Trophoblast cell (in vitro differentiated cells and primary cell): Measurements from ENCODE around the gene MFGE8.
A peak's percentile ranks its signal among the peaks of the same experiment; 100 is the strongest.

Experiments used
- DNase-seq, 2 donors: peaks; one replicate each; pipeline ENCODE4 v3.0.0-alpha.2; 2016
- H2AFZ ChIP-seq: 2 replicates; pipeline ENCODE4 v1.6.1; 2013; ENCODE audit warnings: low read length, moderate library complexity, mild to moderate bottlenecking; ENCODE audit not compliant: insufficient read depth, poor library complexity
- H2AK5ac ChIP-seq: 2 replicates; pipeline ENCODE4 v1.6.1; 2013; ENCODE audit warnings: mild to moderate bottlenecking, low read length
- H2BK120ac ChIP-seq: 2 replicates; pipeline ENCODE4 v1.6.1; 2013; ENCODE audit warnings: low read length, mild to moderate bottlenecking, moderate library complexity; ENCODE audit not compliant: insufficient read depth, poor library complexity
- H2BK12ac ChIP-seq: 2 replicates; pipeline ENCODE4 v1.6.1; 2013; ENCODE audit warnings: mild to moderate bottlenecking, low read length, moderate library complexity
- H2BK5ac ChIP-seq: 2 replicates; pipeline ENCODE4 v1.6.1; 2013; ENCODE audit warnings: low read length, low read depth, moderate library complexity, mild to moderate bottlenecking; ENCODE audit not compliant: poor library complexity
- H3K14ac ChIP-seq: 2 replicates; pipeline ENCODE4 v1.6.1; 2013; ENCODE audit warnings: mild to moderate bottlenecking, low read length
- H3K18ac ChIP-seq: 2 replicates; pipeline ENCODE4 v1.6.1; 2013; ENCODE audit warnings: mild to moderate bottlenecking, low read length
- H3K23ac ChIP-seq: 2 replicates; pipeline ENCODE4 v1.6.1; 2013; ENCODE audit warnings: low read length
- H3K27ac ChIP-seq: 2 replicates; pipeline ENCODE4 v1.5.1; 2013; ENCODE audit warnings: low read depth, mild to moderate bottlenecking, inconsistent platforms, low read length, moderate library complexity
- H3K27me3 ChIP-seq: 2 replicates; pipeline ENCODE4 v1.6.1; 2013; ENCODE audit warnings: inconsistent platforms, mild to moderate bottlenecking, low read length, moderate library complexity; ENCODE audit not compliant: insufficient read depth
- H3K36me3 ChIP-seq, 2 experiments: 1 replicate in 1 of 2; 2 replicates in 1 of 2; pipeline ENCODE4 v1.6.1; 2013; ENCODE audit warnings: low read length in 2 of 2, mild to moderate bottlenecking in 2 of 2, moderate library complexity in 1 of 2; ENCODE audit not compliant: insufficient read depth in 2 of 2, control insufficient read depth in 1 of 2
- H3K4ac ChIP-seq: 2 replicates; pipeline ENCODE4 v1.6.1; 2013; ENCODE audit warnings: low read depth, mild to moderate bottlenecking, low read length, moderate library complexity
- H3K4me1 ChIP-seq, 2 experiments: 1 replicate in 1 of 2; 2 replicates in 1 of 2; pipeline ENCODE4 v1.6.1; 2013; ENCODE audit warnings: low read length in 2 of 2, mild to moderate bottlenecking in 2 of 2, moderate library complexity in 1 of 2; ENCODE audit not compliant: insufficient read depth in 2 of 2, control insufficient read depth in 1 of 2
- H3K4me2 ChIP-seq: 2 replicates; pipeline ENCODE4 v1.6.1; 2013; ENCODE audit warnings: inconsistent platforms, mild to moderate bottlenecking, low read length, moderate library complexity
- H3K4me3 ChIP-seq: 2 replicates; pipeline ENCODE4 v1.5.1; 2013; ENCODE audit warnings: mild to moderate bottlenecking, low read depth, low read length, inconsistent platforms
- H3K79me1 ChIP-seq: one replicate; pipeline ENCODE4 v1.6.1; 2013; ENCODE audit warnings: low read length
- H3K79me2 ChIP-seq: 2 replicates; pipeline ENCODE4 v1.6.1; 2013; ENCODE audit warnings: low read length, mild to moderate bottlenecking; ENCODE audit not compliant: control insufficient read depth, insufficient read depth, poor library complexity
- H3K9ac ChIP-seq: 2 replicates; pipeline ENCODE4 v1.6.1; 2013; ENCODE audit warnings: mild to moderate bottlenecking, low read length
- H3K9me3 ChIP-seq: 2 replicates; pipeline ENCODE4 v1.6.1; 2013; ENCODE audit warnings: low read depth, mild to moderate bottlenecking, control low read depth, inconsistent platforms, low read length; ENCODE audit not compliant: insufficient read depth
- H4K12ac ChIP-seq: 2 replicates; pipeline ENCODE4 v1.6.1; 2013; ENCODE audit warnings: low read depth, mild to moderate bottlenecking, low read length, moderate library complexity
- H4K8ac ChIP-seq: 2 replicates; pipeline ENCODE4 v1.6.1; 2013; ENCODE audit warnings: low read depth, mild to moderate bottlenecking, low read length, moderate library complexity
- H4K91ac ChIP-seq: one replicate; pipeline ENCODE4 v1.6.1; 2013; ENCODE audit warnings: low read depth, mild to moderate bottlenecking, low read length, moderate library complexity
- WGBS: extraction: QIAGEN DNeasy Blood & Tissue Kit; methylation state at CpG from one replicate; pipeline ENCODE4 v1.1.7; 2013; ENCODE audit warnings: missing lambda C conversion rate; ENCODE audit not compliant: insufficient read length, insufficient coverage; ENCODE audit errors: extremely low coverage; 5-methylcytosine and 5-hydroxymethylcytosine counted together

MFGE8 gene

GRCh38 chr15:88917760-88918159 is 4.6 kb upstream of the MFGE8 start:
- H3K4me2 ChIP-seq = no peak overlapping the region
- H3K4me3 ChIP-seq = no peak overlapping the region
- no peaks in the 10 kb centered on the region for H3K36me3 ChIP-seq
- H2BK5ac ChIP-seq = no peak overlapping the region
- no peak overlapping the region for H3K23ac ChIP-seq
- H2BK12ac ChIP-seq = no peak overlapping the region
- no peak overlapping the region for H3K14ac ChIP-seq
- no peak overlapping the region for H4K8ac ChIP-seq
- DNase-seq = no peak
- H4K91ac ChIP-seq = no peak overlapping the region
- no peak overlapping the region for H2AK5ac ChIP-seq
- no peak overlapping the region for H3K18ac ChIP-seq
- H3K4ac ChIP-seq = no peak overlapping the region
- no peak overlapping the region for H3K27ac ChIP-seq
- no peaks in the 10 kb centered on the region for H3K4me1 ChIP-seq
- no peak overlapping the region for H2BK120ac ChIP-seq
- no peaks in the 10 kb centered on the region for H3K9me3 ChIP-seq
- H3K9ac ChIP-seq = no peak overlapping the region
- no peak overlapping the region for H2AFZ ChIP-seq
- H4K12ac ChIP-seq = no peak overlapping the region
- H3K79me2 ChIP-seq = peaks cover 2% of the 10 kb centered on the region
- H3K79me1 ChIP-seq = peaks cover 5% of the 10 kb centered on the region
- WGBS = no CpG with 5 or more reads among the region's 5 CpGs
- no peaks in the 10 kb centered on the region for H3K27me3 ChIP-seq

GRCh38 chr15:88915354-88915753 is 2.2 kb upstream of the MFGE8 start:
- Histone ChIP-seq H3K9ac (no peak overlapping the region), H3K79me1 (peaks cover 13% of the 10 kb centered on the region), H3K23ac (no peak overlapping the region), H2AFZ (no peak overlapping the region), H2BK120ac (no peak overlapping the region), H2AK5ac (no peak overlapping the region), H3K4me1 (peaks cover 4 to 7% of the 10 kb centered on the region in 2 experiments), H4K8ac (no peak overlapping the region), H3K4me3 (no peak overlapping the region), H2BK5ac (no peak overlapping the region), H2BK12ac (no peak overlapping the region), H4K12ac (no peak overlapping the region), H3K27me3 (no peaks in the 10 kb centered on the region), H3K4me2 (no peak overlapping the region), H3K14ac (no peak overlapping the region), H3K18ac (no peak overlapping the region), H3K9me3 (no peaks in the 10 kb centered on the region), H3K79me2 (peaks cover 14% of the 10 kb centered on the region), H3K27ac (no peak overlapping the region), H3K4ac (no peak overlapping the region), H4K91ac (no peak overlapping the region), H3K36me3 (peaks cover 6 to 8% of the 10 kb centered on the region in 2 experiments)
- no CpG with 5 or more reads among the region's 10 CpGs for WGBS
- DNase-seq = no peak

- Histone ChIP-seq H2BK12ac (no peak overlapping the region), H2BK5ac (no peak overlapping the region), H3K9ac (no peak overlapping the region), H3K79me1 (peaks cover 13% of the 10 kb centered on the region), H4K8ac (no peak overlapping the region), H3K4me2 (peak overlapping the region; percentile 65), H4K91ac (no peak overlapping the region), H3K79me2 (peaks cover 15% of the 10 kb centered on the region), H3K4me3 (no peak overlapping the region), H3K27me3 (no peaks in the 10 kb centered on the region), H3K23ac (no peak overlapping the region), H2AFZ (no peak overlapping the region), H3K4me1 (peaks cover 18 to 23% of the 10 kb centered on the region in 2 experiments), H4K12ac (no peak overlapping the region), H3K18ac (no peak overlapping the region), H3K4ac (no peak overlapping the region), H2BK120ac (no peak overlapping the region), H3K36me3 (peaks cover 22 to 23% of the 10 kb centered on the region in 2 experiments), H3K14ac (no peak overlapping the region), H2AK5ac (no peak overlapping the region), H3K27ac (no peak overlapping the region), H3K9me3 (no peaks in the 10 kb centered on the region)
- no peak for DNase-seq
- WGBS = no CpG with 5 or more reads among the region's 4 CpGs
Measured at GRCh38 chr15:88913850-88914169, 631 bp upstream of the MFGE8 start.

- H4K8ac ChIP-seq = peak overlapping the region; percentile 54
- peak overlapping the region; percentile 61 for H2BK5ac ChIP-seq
- H3K4me2 ChIP-seq = peak overlapping the region; percentile 65
- H3K14ac ChIP-seq = peak overlapping the region; percentile 86
- H3K27me3 ChIP-seq = no peaks in the 10 kb centered on the region
- no peak overlapping the region for H2BK12ac ChIP-seq
- H3K27ac ChIP-seq = peak overlapping the region; percentile 63
- no peak for DNase-seq
- peak overlapping the region; percentile 92 for H3K4me3 ChIP-seq
- H3K9me3 ChIP-seq = no peaks in the 10 kb centered on the region
- peak overlapping the region; percentile 90 for H4K91ac ChIP-seq
- H3K9ac ChIP-seq = peak overlapping the region; percentile 84
- peaks cover 15% of the 10 kb centered on the region for H3K79me1 ChIP-seq
- peaks cover 23 to 24% of the 10 kb centered on the region in 2 experiments for H3K4me1 ChIP-seq
- peaks cover 15% of the 10 kb centered on the region for H3K79me2 ChIP-seq
- peak overlapping the region; percentile 69 for H2AK5ac ChIP-seq
- peaks cover 34 to 36% of the 10 kb centered on the region in 2 experiments for H3K36me3 ChIP-seq
- peak overlapping the region; percentile 56 for H2BK120ac ChIP-seq
- no peak overlapping the region for H3K23ac ChIP-seq
- peak overlapping the region; percentile 30 for H2AFZ ChIP-seq
- peak overlapping the region; percentile 71 for H4K12ac ChIP-seq
- H3K18ac ChIP-seq = peak overlapping the region; percentile 87
- WGBS = no CpG with 5 or more reads among the region's 20 CpGs
- H3K4ac ChIP-seq = peak overlapping the region; percentile 84
Measured at GRCh38 chr15:88912500-88912921, 668 bp downstream of the MFGE8 start.
